B cell (primary cell): ENCODE data around the gene BCKDK. TPM values are rescaled to one million over a fixed set of nuclear protein-coding genes. Genes with fewer than 3 reads are reported as not detected.

ENCODE experiments used
- ATAC-seq: fragments of 200-7000 bp; cut with Tn5 transposase; one replicate; pipeline ENCODE4 v1.10.0; 2021; ENCODE audit warnings: low read depth, mild to moderate bottlenecking, moderate number of reproducible peaks, moderate library complexity
- CTCF ChIA-PET: fragments of 350-600 bp; sonication (Branson Sonifier 250); formaldehyde crosslinking; loops from one replicate; lab custom pipeline; 2021; ENCODE audit warnings: antibody characterized with exemption, inconsistent platforms; lab: Charles Lee
- POLR2A ChIA-PET: fragments of 350-600 bp; sonication (Branson Sonifier 250); formaldehyde crosslinking; loops from one replicate; lab custom pipeline; 2021; ENCODE audit warnings: antibody characterized with exemption; lab: Charles Lee
- DNase-seq: peaks from one replicate; pipeline ENCODE4 v3.0.0; 2013
- H2AFZ ChIP-seq: 2 replicates; pipeline ENCODE4 v1.6.1; 2012; ENCODE audit warnings: mild to moderate bottlenecking, low read depth, low read length; ENCODE audit not compliant: insufficient read depth, poor library complexity, severe bottlenecking
- H3K27ac ChIP-seq, 2 donors: 1 replicate in 1 of 2; 2 replicates in 1 of 2; pipeline ENCODE4 v1.5.1; 2012 to 2013; ENCODE audit warnings: low read length in 2 of 2, mild to moderate bottlenecking in 2 of 2, moderate library complexity in 1 of 2
- H3K27me3 ChIP-seq, 4 experiments: fragments of 200-600 bp in 1 of 4; sonication (generic) in 1 of 4; replicated peaks in 1 of 4; 1 replicate in 2 of 4; 2 replicates in 2 of 4; pipeline versions ENCODE4 v1.6.1 to v1.7.0; 2013 to 2016; ENCODE audit warnings: low read length in 3 of 4, mild to moderate bottlenecking in 2 of 4, mixed read lengths in 1 of 4, moderate library complexity in 1 of 4; ENCODE audit not compliant: insufficient read depth in 4 of 4, control insufficient read depth in 3 of 4; ENCODE audit errors: control extremely low read depth in 1 of 4
- H3K36me3 ChIP-seq, 2 experiments: replicated peaks in 1 of 2; 1 replicate in 1 of 2; 2 replicates in 1 of 2; pipeline versions ENCODE4 v1.6.1 to v1.7.1; 2013; ENCODE audit warnings: low read length in 1 of 2; ENCODE audit not compliant: insufficient read depth in 2 of 2, control insufficient read depth in 1 of 2; ENCODE audit errors: control extremely low read depth in 1 of 2, extremely low read depth in 1 of 2
- H3K4me1 ChIP-seq, 2 donors: fragments of 200-600 bp in 1 of 2; sonication (generic) in 1 of 2; 1 replicate in 1 of 2; 2 replicates in 1 of 2; pipeline versions ENCODE4 v1.5.1 to v1.6.1; 2013 to 2017; ENCODE audit warnings: low read length in 2 of 2; ENCODE audit not compliant: control insufficient read depth in 2 of 2, insufficient read depth in 2 of 2
- H3K4me2 ChIP-seq: replicated peaks from 2 replicates; pipeline ENCODE3; 2012; ENCODE audit warnings: mild to moderate bottlenecking, low read depth, low read length; ENCODE audit not compliant: poor library complexity, severe bottlenecking
- H3K4me3 ChIP-seq, 5 experiments: fragments of 200-600 bp in 1 of 5; sonication (generic) in 1 of 5; 1 replicate in 3 of 5; 2 replicates in 2 of 5; pipeline versions ENCODE4 v1.5.1 to v1.7.0; 2011 to 2016; ENCODE audit warnings: low read length in 4 of 5, mild to moderate bottlenecking in 4 of 5, low read depth in 2 of 5, control low read depth in 1 of 5, moderate library complexity in 1 of 5; ENCODE audit not compliant: insufficient read depth in 1 of 5; ENCODE audit errors: control extremely low read depth in 1 of 5, extremely low read depth in 1 of 5
- H3K79me2 ChIP-seq: fragments of 200-600 bp; sonication (generic); one replicate; pipeline ENCODE4 v1.6.0; 2016; ENCODE audit warnings: low read length; ENCODE audit not compliant: control insufficient read depth, insufficient read depth
- H3K9ac ChIP-seq: fragments of 200-600 bp; sonication (generic); 2 replicates; pipeline ENCODE4 v1.6.1; 2017; ENCODE audit warnings: mild to moderate bottlenecking, low read length, moderate library complexity
- H3K9me3 ChIP-seq, 3 donors: one replicate each; pipeline versions ENCODE4 v1.6.1 to v1.7.1; 2013; ENCODE audit warnings: low read length in 2 of 3; ENCODE audit not compliant: control insufficient read depth in 2 of 3, insufficient read depth in 1 of 3; ENCODE audit errors: control extremely low read depth in 1 of 3
- H4K20me1 ChIP-seq: 2 replicates; pipeline ENCODE4 v1.6.0; 2012; ENCODE audit warnings: mild to moderate bottlenecking, low read length; ENCODE audit not compliant: insufficient read depth, control insufficient read depth, poor library complexity, severe bottlenecking
- H3K27ac Mint-ChIP-seq: one replicate; pipeline ENCODE4 v1.8.0; 2021; ENCODE audit warnings: mixed read lengths
- H3K27me3 Mint-ChIP-seq: one replicate; pipeline ENCODE4 v1.8.0; 2021; ENCODE audit warnings: mixed read lengths
- H3K4me1 Mint-ChIP-seq: one replicate; pipeline ENCODE4 v1.8.0; 2021; ENCODE audit warnings: mixed read lengths
- H3K4me3 Mint-ChIP-seq: one replicate; pipeline ENCODE4 v1.8.0; 2021; ENCODE audit warnings: mixed read lengths
- H3K9me3 Mint-ChIP-seq: one replicate; pipeline ENCODE4 v1.8.0; 2022; ENCODE audit warnings: mixed read lengths; ENCODE audit not compliant: insufficient read depth
- EZH2 ChIP-seq: IDR thresholded peaks from 2 replicates; pipeline ENCODE4 v1.6.1; 2012; ENCODE audit warnings: borderline replicate concordance, low read depth, mild to moderate bottlenecking, moderate library complexity, low read length; ENCODE audit not compliant: insufficient read depth, poor library complexity, severe bottlenecking
- WGBS: methylation state at CpG from one replicate; pipeline ENCODE4 v1.1.5; 2013; ENCODE audit warnings: missing lambda C conversion rate; ENCODE audit not compliant: insufficient coverage; 5-methylcytosine and 5-hydroxymethylcytosine counted together
- intact Hi-C: fragments of 100-400 bp; cut with micrococcal nuclease; formaldehyde crosslinking; loops from one replicate; pipeline ENCODE4 v1.10.0; 2022
- polyA plus RNA-seq: library from polyadenylated mRNA; depleted of rRNA; stranded (reverse); fragments of >200 nt; gene quantifications from 2 replicates; pipeline ENCODE4 v1.2.3, GENCODE V29; 2012
- total RNA-seq, 2 donors: library from RNA; stranded (reverse); fragments of 120-200 nt in 1 of 2; gene quantifications; 1 replicate in 1 of 2; 2 replicates in 1 of 2; pipeline versions ENCODE4 v1.2.3 to v1.2.4, GENCODE V29; 2013 to 2022
- TF ChIP-seq, protein P1 (sequence below): fragments of 200-600 bp; IDR thresholded peaks from one replicate; pipeline ENCODE4 v1.8.0; 2022; ENCODE audit warnings: antibody characterized with exemption, mild to moderate bottlenecking

Gene BCKDK
- total and polyA plus RNA-seq, 2 donors (not counting 1 experiment from before 2014, with no cell fraction given), result 24.7 to 27.6 TPM

GRCh38 chr16:31143011-31143693 is 35.0 kb downstream of the BCKDK start:
- peak overlapping the region in 1 of 2 donors; percentile 54 for H3K27ac ChIP-seq
- intact Hi-C loops, result loop anchor here (2.0 kb wide), 2 partner anchors 34 to 60 kb away; partner anchors contain the start of genes BCKDK and PYCARD
- H3K9ac ChIP-seq, result peak overlapping the region; percentile 68
- H3K4me1 Mint-ChIP-seq, result peaks cover 9% of the 10 kb centered on the region
- peak overlapping the region; percentile 77 for H3K4me3 Mint-ChIP-seq
- TF ChIP-seq EZH2, result no peak
- TF ChIP-seq, protein P1, sequence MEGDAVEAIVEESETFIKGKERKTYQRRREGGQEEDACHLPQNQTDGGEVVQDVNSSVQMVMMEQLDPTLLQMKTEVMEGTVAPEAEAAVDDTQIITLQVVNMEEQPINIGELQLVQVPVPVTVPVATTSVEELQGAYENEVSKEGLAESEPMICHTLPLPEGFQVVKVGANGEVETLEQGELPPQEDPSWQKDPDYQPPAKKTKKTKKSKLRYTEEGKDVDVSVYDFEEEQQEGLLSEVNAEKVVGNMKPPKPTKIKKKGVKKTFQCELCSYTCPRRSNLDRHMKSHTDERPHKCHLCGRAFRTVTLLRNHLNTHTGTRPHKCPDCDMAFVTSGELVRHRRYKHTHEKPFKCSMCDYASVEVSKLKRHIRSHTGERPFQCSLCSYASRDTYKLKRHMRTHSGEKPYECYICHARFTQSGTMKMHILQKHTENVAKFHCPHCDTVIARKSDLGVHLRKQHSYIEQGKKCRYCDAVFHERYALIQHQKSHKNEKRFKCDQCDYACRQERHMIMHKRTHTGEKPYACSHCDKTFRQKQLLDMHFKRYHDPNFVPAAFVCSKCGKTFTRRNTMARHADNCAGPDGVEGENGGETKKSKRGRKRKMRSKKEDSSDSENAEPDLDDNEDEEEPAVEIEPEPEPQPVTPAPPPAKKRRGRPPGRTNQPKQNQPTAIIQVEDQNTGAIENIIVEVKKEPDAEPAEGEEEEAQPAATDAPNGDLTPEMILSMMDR, result no peak
- H3K27ac Mint-ChIP-seq, result peak overlapping the region; percentile 50
- H3K27me3 ChIP-seq, result peaks cover 0 to 3% (median 0%) of the 10 kb centered on the region in 4 experiments
- no peaks in the 10 kb centered on the region for H3K9me3 ChIP-seq
- H3K9me3 Mint-ChIP-seq, result no peaks in the 10 kb centered on the region
- CTCF ChIA-PET, result interaction anchor here (0.6 to 5.9 kb wide), 33 partner anchors 12 to 724 kb away, joined by 3 to 56 read pairs (median 4); partner anchors contain the start of genes BCKDK, FUS, HSD3B7 and KAT8
- peak overlapping the region; percentile 87 for H2AFZ ChIP-seq
- H3K27me3 Mint-ChIP-seq, result peaks cover 13% of the 10 kb centered on the region
- no peaks in the 10 kb centered on the region for H3K79me2 ChIP-seq
- H3K4me2 ChIP-seq, result peak overlapping the region; percentile 96
- POLR2A ChIA-PET, result interaction anchor here (1.2 to 2.7 kb wide), 7 partner anchors 25 to 316 kb away, joined by 6 to 44 read pairs (median 10); partner anchors contain the start of genes ARMC5, FUS, HSD3B7 and KAT8
- peak overlapping the region in 4 of 5 experiments; percentile 21 to 71 (median 50) for H3K4me3 ChIP-seq
- H3K4me1 ChIP-seq, result peaks cover 6 to 13% of the 10 kb centered on the region in 2 donors
- ATAC-seq (no peak), DNase-seq (no peak)
- 63% methylated on average over 10 of the region's 22 CpGs for WGBS
- no peaks in the 10 kb centered on the region for H4K20me1 ChIP-seq
- no peaks in the 10 kb centered on the region for H3K36me3 ChIP-seq

GRCh38 chr16:31143694-31144148 is 35.5 kb downstream of the BCKDK start:
- intact Hi-C loops, result loop anchor here (2.0 kb wide), 2 partner anchors 35 to 59 kb away; partner anchors contain the start of genes BCKDK and PYCARD

More at GRCh38 chr16:31143694-31144148, 35.5 kb downstream of the BCKDK start:
- Mint-ChIP-seq H3K27me3 (peaks cover 13% of the 10 kb centered on the region), H3K4me3 (peak overlapping the region; percentile 77), H3K27ac (peak overlapping the region; percentile 50), H3K4me1 (peaks cover 9% of the 10 kb centered on the region), H3K9me3 (no peaks in the 10 kb centered on the region)
- no peaks in the 10 kb centered on the region for H3K36me3 ChIP-seq
- TF ChIP-seq, protein P1, result no peak
- TF ChIP-seq EZH2, result no peak
- ChIA-PET POLR2A (interaction anchor here (2.7 kb wide), 1 partner anchor 36 kb away, joined by 44 read pairs; the partner anchor contains the start of gene FUS), CTCF (interaction anchor here (1.9 to 5.9 kb wide), 8 partner anchors 15 to 299 kb away, joined by 6 to 56 read pairs (median 16); partner anchors contain the start of genes FUS, HSD3B7, PYDC1 and ZNF646)
- H3K4me3 ChIP-seq, result no peak overlapping the region
- H3K27me3 ChIP-seq, result peaks cover 0 to 3% (median 0%) of the 10 kb centered on the region in 4 experiments
- 94% methylated on average over 8 of the region's 8 CpGs for WGBS
- H3K9ac ChIP-seq, result no peak overlapping the region
- no peak overlapping the region for H2AFZ ChIP-seq
- no peak overlapping the region for H3K27ac ChIP-seq
- H3K4me2 ChIP-seq, result peak overlapping the region; percentile 96
- peak; percentile 7 for DNase-seq
- H3K79me2 ChIP-seq, result no peaks in the 10 kb centered on the region
- ATAC-seq, result no peak
- H4K20me1 ChIP-seq, result no peaks in the 10 kb centered on the region
- no peaks in the 10 kb centered on the region for H3K9me3 ChIP-seq
- peaks cover 6 to 13% of the 10 kb centered on the region in 2 donors for H3K4me1 ChIP-seq
